ENCODE results near the gene ZFAND4.

DNA sequence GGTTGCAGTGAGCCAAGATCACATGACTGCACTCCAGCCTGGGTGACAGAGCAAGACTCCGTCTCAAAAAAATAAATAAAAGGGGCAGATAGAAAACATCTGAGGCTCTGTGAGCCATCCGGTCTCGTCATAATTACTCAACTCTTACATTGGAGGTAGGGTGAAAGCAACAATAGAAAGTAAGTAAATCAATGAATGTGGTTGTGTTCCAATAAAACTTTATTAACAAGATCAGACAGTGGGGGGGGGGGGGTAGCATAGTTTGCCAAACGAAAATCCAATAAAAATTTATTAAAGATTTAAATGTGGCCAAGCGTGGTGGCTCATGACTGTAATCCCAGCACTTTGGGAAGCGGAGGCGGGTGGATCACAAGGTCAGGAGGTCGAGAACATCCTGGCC, 2.8 kb upstream of the ZFAND4 start:
- TF ChIP-seq, protein P1, sequence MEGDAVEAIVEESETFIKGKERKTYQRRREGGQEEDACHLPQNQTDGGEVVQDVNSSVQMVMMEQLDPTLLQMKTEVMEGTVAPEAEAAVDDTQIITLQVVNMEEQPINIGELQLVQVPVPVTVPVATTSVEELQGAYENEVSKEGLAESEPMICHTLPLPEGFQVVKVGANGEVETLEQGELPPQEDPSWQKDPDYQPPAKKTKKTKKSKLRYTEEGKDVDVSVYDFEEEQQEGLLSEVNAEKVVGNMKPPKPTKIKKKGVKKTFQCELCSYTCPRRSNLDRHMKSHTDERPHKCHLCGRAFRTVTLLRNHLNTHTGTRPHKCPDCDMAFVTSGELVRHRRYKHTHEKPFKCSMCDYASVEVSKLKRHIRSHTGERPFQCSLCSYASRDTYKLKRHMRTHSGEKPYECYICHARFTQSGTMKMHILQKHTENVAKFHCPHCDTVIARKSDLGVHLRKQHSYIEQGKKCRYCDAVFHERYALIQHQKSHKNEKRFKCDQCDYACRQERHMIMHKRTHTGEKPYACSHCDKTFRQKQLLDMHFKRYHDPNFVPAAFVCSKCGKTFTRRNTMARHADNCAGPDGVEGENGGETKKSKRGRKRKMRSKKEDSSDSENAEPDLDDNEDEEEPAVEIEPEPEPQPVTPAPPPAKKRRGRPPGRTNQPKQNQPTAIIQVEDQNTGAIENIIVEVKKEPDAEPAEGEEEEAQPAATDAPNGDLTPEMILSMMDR (conservative IDR thresholded peaks at IDR 0.05 in 1 of 2, IDR thresholded peaks at IDR 0.05 in 1 of 2; ENCODE audit: low read depth in 1 of 2, low read length in 2 of 2): no peak
- TF ChIP-seq EZH2 (IDR thresholded peaks at IDR 0.05; ENCODE audit: low read length, missing control alignments): no peak

All from fibroblast of lung (primary cell).